Stimulated activated CD4-positive, alpha-beta T cell treated with anti-CD3 and anti-CD28 coated beads, Interleukin-2, amount 100 ng/mL, for 48 hours (primary cell): ENCODE data around the gene ARAP2.
"Not testable (repeated sequence)": the region's sequence is repeated elsewhere in the genome, so short reads cannot be mapped to it uniquely, and the experiment has no call there.

ENCODE experiments used
- DNase-seq, 2 donors: peaks; one replicate each; pipeline ENCODE4 v3.0.0-alpha.2; 2020

The ARAP2 gene

GRCh38 chr4:36213977-36214376 is 30.3 kb downstream of the ARAP2 start:
- no peak for DNase-seq

GRCh38 chr4:36211084-36211483 is 33.2 kb downstream of the ARAP2 start:
- DNase-seq = no peak

DNA sequence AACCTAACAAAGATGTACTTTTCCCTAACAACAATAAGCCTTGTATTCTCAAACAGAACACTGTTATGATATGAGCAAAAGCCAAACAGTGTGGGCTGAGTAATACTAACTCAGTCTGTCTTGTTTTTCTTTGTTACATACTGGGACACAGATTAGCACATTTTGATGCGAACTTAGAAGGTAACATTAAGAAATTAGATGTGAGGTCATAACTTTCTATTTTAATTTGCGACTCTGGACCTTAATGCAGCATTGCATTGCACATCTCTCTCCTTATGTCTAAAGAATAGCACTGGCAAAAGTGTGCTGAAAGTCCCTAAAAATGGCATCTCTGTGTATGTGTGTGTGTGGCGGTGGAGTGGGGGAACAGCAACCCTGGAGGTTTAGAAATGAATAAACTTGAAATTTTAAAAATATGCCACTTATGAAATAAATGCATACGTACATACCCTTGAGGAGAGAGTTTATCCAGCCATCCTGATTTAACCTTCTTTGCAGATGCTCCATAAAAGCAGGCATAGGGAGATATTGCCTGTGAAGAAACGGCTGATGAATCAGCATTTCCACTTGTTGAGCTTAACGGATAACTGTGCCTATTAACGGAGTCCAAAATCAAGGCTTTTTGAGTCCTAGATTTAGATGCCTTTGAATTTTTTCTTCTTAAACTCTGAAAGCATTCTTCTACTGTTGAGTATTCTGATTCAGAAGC is 34.2 kb downstream of the ARAP2 start:
- DNase-seq = no peak

DNA sequence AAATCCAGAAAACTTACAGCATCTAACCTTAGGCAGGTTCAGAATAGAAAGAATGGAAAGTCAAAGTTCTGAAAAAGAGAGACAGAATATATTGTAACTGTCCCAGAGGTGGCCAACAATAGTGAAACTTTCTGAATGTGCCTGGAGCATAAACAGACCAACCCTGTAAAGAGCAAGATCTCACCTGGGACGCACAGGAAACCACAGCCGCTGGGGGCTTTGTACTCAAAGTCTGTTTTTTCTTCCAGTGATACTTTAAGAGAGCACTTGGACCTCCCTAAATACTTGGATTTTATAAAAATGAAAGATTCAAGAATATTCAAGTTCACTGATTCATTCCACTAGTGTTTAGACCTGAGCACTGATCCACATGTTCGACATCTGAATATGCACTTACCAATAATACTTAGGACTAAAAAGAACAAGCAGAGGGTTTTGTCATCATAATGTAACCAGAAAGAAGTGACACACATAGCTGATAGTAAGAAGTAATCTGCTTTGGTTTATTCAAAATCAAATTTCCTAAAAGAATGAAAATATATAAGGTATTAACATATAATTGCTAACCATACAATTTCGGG is 35.3 kb downstream of the ARAP2 start:
- no peak for DNase-seq

DNA sequence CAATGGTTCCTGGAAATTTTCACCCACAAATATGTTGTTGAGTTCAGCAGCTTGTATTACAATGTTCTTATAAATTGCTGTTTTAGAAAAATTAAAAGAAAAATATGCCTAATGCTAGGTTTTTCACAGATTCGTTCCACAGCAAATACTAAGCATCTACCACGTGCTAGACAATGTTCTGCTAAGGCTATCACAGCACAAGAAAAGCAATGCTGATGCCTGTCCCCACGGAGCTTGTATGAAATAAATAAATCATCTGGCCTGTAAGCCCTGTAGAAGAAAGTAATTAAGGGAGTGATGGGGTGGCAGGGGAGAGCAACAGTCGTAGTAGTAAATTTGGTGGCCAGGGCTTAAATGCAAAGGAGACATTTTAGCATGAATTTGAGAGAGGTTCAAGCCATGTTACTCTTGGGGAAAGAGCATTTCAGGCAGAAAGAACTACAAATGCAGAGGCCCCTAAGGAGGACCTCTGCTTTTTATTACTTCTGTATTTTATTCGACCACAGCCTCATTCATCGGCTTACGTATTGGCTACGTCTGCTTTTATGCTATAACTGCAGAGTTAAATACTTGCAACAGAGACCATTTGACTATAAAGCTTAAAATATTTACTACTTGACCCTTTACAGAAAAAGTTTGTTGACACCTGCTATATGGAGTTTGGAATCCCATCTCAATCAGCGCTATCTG is 36.3 kb downstream of the ARAP2 start:
- DNase-seq = no peak

DNA sequence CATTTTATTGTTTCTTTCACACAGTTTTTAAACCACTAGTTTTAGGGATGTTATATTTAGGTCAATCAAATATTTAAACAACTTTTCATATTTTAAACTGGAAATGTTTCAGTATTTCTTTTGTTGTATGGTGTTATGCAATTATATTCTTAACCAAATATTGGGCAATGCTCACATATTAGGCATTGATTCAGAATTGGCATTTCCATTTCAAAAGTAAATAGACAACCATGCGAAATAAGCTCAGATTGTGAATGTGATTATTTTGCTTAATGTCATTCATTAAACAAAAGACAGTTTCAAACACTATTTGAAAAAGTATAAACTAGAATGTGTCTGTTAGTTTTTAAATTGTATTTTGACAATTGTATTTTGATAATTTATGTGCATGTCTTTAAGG is 36.9 kb downstream of the ARAP2 start:
- no peak for DNase-seq

GRCh38 chr4:36206603-36207311 is 37.6 kb downstream of the ARAP2 start:
- DNase-seq = no peak

DNA sequence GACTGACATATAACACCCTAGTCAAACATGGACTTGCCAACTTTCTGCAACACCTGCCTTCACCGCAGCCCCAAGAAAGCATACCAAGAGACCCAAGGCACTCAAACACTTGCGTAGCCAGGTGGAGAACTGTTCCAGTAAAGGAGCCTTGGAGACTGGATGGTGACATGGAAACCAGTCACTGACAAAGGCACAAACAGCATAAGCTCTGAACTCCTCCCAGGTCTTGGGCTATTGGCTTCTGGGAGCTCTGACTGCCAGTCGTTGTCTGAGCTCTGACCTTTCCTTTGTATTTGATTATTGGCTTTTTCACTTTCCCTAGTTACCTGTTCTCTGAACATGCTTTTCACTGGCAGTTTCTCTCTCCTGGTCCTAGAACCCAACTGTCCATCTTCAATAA is 38.3 kb downstream of the ARAP2 start:
- DNase-seq = no peak

GRCh38 chr4:36198861-36199260 is 45.5 kb downstream of the ARAP2 start:
- no peak for DNase-seq

DNA sequence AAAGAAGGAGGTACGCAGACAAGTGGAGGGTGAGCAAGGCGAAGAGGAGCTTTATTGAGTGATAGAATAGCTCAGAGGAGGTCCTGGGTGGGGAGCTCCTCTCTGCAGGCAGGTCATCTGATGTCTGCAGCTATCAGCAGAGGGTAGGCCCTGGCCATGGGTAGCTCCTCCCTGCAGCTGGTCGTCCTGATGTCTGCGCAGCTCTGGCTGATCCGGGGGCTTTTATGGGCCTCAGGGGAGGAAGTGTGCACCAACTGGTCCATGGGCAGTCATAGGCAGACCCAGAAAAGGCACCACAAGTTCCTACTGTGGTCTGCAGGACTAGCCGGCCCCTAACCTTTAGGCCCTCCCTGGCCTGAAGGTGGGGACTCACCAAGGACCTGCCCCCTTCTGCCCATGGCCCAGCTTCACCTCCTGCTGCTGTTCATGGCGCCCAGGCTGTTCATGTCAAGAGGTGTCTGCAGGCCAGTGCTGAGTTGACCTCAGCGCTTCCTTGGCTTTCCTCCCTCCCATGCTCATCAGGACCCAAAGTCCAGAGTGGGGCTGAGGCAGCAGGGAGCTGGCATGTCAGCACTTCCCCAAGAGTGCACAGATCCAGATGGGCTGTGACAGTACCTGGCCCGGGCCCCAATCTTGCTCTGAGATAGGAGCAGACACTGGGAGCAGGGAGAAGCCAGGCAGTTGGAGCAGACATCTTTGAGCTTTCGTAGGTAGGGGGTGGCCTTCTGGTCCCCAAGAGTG is 46.1 kb downstream of the ARAP2 start:
- no peak for DNase-seq

DNA sequence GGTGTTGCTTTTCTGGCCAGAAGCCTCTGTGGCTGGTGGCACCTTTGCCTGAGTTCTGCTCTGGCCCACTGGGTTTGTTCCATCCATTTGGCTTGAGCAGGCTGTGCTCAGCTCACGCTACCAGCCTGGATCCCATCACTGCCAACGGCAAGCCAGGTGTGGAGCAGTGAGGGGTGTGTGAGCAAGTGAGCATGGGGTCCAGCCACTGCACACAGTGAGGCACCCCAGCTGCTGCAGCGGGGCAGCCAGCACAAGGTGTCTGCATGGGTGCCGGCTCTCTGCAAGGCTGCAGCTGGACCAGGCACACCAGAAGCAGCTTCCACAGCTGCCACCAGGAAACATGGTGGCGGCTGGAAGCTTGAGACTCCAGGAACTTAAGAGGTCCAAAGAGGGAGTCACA is 46.8 kb downstream of the ARAP2 start:
- no peak for DNase-seq

DNA sequence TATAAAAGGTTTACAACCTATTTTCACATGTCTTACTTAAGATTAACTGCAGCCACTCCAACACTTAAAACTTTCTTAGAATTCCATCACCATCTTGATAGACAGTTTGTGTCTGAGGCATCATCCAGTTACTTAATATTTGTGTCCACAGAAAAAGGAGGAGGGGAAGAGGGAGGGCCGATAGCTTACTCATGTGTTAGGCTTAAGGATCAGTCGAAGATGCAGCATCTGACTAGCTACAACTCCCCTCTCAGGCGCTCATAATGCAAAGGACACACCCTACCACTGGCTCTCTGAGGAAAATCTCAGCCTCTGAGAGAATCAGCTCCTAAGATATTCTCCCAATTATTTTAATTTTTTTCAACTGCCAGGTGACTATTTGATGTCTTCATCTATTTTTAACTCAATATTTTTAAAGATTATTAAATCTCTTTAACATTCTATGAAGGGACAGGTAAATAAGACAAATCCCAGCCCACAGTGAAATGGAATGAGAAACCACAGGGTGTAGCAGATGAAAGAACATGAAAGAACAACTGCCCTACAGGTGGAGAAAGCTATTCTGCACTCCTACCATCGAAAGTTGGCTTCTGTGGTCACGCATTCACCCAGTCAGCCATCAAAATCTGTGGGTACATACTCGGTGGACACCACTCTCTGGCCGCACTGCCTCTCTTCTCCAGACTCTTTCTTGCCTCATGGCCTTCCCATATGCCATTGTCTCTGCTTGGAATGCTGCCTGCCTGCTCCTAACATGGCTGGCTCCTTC is 48.0 kb downstream of the ARAP2 start:
- DNase-seq = no peak

DNA sequence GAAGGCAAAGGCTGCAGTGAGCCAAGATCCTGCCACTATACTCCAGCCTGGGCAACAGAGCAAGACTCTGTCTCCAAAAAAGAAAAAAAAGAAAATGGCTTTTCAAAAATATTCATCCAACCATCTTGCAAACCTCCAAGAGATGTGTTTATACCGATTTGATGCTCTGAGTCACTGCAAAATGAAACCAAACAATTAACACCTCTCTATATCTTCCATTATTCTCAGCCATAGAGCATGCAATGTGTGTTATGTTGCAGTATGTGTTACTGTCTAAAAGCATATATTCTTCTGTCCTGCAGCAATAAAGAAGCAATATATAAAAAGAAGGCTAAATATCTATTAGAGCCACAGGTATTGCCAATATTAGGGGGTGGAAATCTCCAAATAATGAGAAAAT is 51.4 kb downstream of the ARAP2 start:
- no peak for DNase-seq

GRCh38 chr4:36189511-36190226 is 54.6 kb downstream of the ARAP2 start:
- no peak for DNase-seq

DNA sequence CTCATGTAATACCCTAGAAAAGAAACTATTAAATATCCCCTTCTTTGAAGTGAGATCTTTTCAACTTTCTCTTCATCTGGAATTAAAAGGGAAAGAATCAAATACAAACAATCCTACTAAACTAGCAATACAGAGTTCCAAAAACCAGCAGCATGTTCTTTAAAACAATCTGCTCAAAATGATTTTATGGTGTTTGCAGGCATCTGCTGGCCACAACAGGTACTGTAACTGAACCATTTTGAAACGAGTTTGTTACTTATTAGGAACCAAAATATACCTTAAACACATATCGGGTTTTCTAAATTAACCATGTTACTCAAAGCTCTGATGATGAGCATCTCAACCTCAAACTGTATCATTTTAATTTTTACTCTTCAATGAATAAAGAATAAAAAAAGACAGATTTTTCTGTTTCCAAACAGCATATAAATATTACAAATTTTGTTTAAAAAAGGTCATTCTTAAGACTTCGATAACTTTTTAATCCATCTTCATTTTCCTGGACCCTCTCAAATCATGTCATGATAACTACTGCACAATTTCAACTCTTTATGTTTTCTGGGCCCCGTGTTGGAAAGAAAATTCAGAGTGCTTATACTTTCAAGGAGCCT is 56.5 kb downstream of the ARAP2 start:
- DNase-seq = no peak

DNA sequence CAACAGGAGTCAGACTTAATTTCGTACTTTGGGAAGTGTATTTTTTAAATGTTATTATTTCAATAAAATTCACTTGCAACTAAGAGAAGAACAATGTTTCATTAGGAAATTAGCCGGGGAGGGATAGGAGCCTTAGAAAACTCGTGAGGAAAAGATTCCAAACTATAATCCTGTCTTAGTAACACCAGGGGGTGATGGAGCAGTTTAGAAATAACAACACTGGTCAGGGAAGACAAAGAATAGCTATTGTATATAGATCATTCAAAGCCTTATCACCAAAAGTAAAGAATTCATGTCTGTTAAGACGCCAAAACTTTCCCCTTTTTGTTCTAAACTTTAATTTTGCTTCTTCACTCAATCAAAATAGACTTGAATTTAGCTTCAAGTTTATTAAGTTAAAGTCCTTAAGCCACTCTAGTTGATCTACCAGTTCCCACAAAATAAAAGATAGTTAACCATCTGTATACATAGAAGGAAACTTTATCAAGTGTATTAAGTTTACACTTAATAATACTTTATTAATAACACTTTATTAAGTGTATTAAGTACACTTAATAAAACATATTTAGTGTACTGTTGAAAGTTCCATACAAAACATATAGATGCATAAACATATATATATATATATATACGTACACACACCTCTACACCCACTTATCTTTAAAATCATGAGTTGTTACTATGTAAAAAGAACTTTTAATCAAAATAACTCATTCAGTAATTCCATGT is 60.5 kb downstream of the ARAP2 start:
- no peak for DNase-seq

- no peak for DNase-seq
These were observed 61.1 kb downstream of the ARAP2 start for GRCh38 chr4:36183232-36183631.

GRCh38 chr4:36182315-36182714 is 62.0 kb downstream of the ARAP2 start:
- not testable (repeated sequence) for DNase-seq

DNA sequence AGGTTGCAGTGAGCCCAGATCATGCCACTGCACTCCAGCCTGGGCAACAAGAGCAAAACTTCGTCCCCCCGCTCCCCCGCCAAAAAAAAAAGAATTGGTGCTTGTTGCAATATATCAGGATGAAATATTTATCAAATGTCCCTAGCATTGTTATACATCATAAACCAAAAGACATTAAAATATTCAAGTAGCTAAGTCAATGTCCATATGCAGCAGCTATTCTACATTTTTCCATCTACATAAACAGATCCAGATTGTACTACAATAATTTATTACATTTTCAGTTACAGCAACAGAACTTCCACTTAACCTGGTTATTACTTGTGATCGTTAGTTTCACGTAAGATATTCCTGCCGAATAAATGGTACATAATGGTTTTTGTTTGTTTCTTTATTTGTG is 64.1 kb downstream of the ARAP2 start:
- no peak for DNase-seq

- no peak for DNase-seq
These were observed 65.8 kb downstream of the ARAP2 start for GRCh38 chr4:36178484-36178883.
